CD14-positive monocyte (primary cell): ENCODE measurements around the gene WDR20. TPM values are rescaled to one million over a fixed set of nuclear protein-coding genes. Genes with fewer than 3 reads are reported as not detected.
A peak's percentile ranks its signal among the peaks of the same experiment; 100 is the strongest.

Experiments
- DNase-seq, 3 donors: peaks; one replicate each; pipeline ENCODE4 v3.0.0-alpha.2; 2011 to 2022
- H2AFZ ChIP-seq: 2 replicates; pipeline ENCODE4 v1.6.0; 2012; ENCODE audit warnings: mild to moderate bottlenecking, low read depth, low read length, inconsistent platforms; ENCODE audit not compliant: insufficient read depth, poor library complexity, severe bottlenecking
- H3K27ac ChIP-seq, 2 donors: 1 replicate in 1 of 2; 2 replicates in 1 of 2; pipeline ENCODE4 v1.5.1; 2012 to 2013; ENCODE audit warnings: low read length in 2 of 2, control low read depth in 1 of 2, inconsistent platforms in 1 of 2, low read depth in 1 of 2, mild to moderate bottlenecking in 1 of 2
- H3K27me3 ChIP-seq, 2 donors: one replicate each; pipeline versions ENCODE4 v1.6.0 to v1.6.1; 2011 to 2013; ENCODE audit warnings: low read length in 2 of 2; ENCODE audit not compliant: control insufficient read depth in 2 of 2, insufficient read depth in 2 of 2
- H3K36me3 ChIP-seq, 2 donors: replicated peaks in 1 of 2; 1 replicate in 1 of 2; 2 replicates in 1 of 2; pipeline versions ENCODE4 v1.5.1 to v1.6.1; 2012 to 2013; ENCODE audit warnings: low read length in 2 of 2, control low read depth in 1 of 2, inconsistent platforms in 1 of 2, mild to moderate bottlenecking in 1 of 2; ENCODE audit not compliant: insufficient read depth in 2 of 2, control insufficient read depth in 1 of 2
- H3K4me1 ChIP-seq, 2 donors: 1 replicate in 1 of 2; 2 replicates in 1 of 2; pipeline versions ENCODE4 v1.5.1 to v1.6.1; 2012 to 2013; ENCODE audit warnings: low read length in 2 of 2, control low read depth in 1 of 2, inconsistent platforms in 1 of 2, mild to moderate bottlenecking in 1 of 2, moderate library complexity in 1 of 2; ENCODE audit not compliant: insufficient read depth in 2 of 2, control insufficient read depth in 1 of 2
- H3K4me2 ChIP-seq: replicated peaks from 2 replicates; pipeline ENCODE3; 2012; ENCODE audit warnings: low read length, moderate library complexity, mild to moderate bottlenecking; ENCODE audit not compliant: poor library complexity, severe bottlenecking; ENCODE audit errors: extremely low read depth
- H3K4me3 ChIP-seq, 3 experiments: fragments of 200-600 bp in 1 of 3; sonication (generic) in 1 of 3; replicated peaks in 1 of 3; 1 replicate in 2 of 3; 2 replicates in 1 of 3; pipeline ENCODE4 v1.5.1; 2011 to 2013; ENCODE audit warnings: low read length in 3 of 3, mild to moderate bottlenecking in 3 of 3, control low read depth in 2 of 3, low read depth in 2 of 3, inconsistent platforms in 1 of 3, moderate library complexity in 1 of 3
- H3K79me2 ChIP-seq: 2 replicates; pipeline ENCODE4 v1.6.0; 2012; ENCODE audit warnings: mild to moderate bottlenecking, control low read depth, inconsistent platforms, low read length, moderate library complexity; ENCODE audit not compliant: insufficient read depth
- H3K9ac ChIP-seq: 2 replicates; pipeline ENCODE4 v1.6.0; 2017; ENCODE audit warnings: low read length, mild to moderate bottlenecking; ENCODE audit not compliant: insufficient read depth, poor library complexity, severe bottlenecking
- H3K9me3 ChIP-seq, 2 donors: replicated peaks in 1 of 2; 1 replicate in 1 of 2; 2 replicates in 1 of 2; pipeline versions ENCODE4 v1.5.1 to v1.6.1; 2012 to 2013; ENCODE audit warnings: low read length in 2 of 2, control low read depth in 1 of 2; ENCODE audit not compliant: control insufficient read depth in 1 of 2, insufficient read depth in 1 of 2
- H4K20me1 ChIP-seq: 2 replicates; pipeline ENCODE4 v1.6.0; 2012; ENCODE audit warnings: mild to moderate bottlenecking, low read length, control low read depth, moderate library complexity; ENCODE audit not compliant: insufficient read depth
- H3K27ac Mint-ChIP-seq, 7 donors: one replicate each; pipeline ENCODE4 v1.8.0; 2020; ENCODE audit warnings: mild to moderate bottlenecking in 7 of 7, mixed read lengths in 7 of 7, moderate library complexity in 6 of 7, inconsistent platforms in 2 of 7
- H3K27me3 Mint-ChIP-seq, 3 donors: one replicate each; pipeline ENCODE4 v1.8.0; 2021 to 2022; ENCODE audit warnings: low read depth in 3 of 3, mild to moderate bottlenecking in 3 of 3, mixed read lengths in 3 of 3, moderate library complexity in 3 of 3, inconsistent platforms in 1 of 3
- H3K36me3 Mint-ChIP-seq, 2 donors: one replicate each; pipeline ENCODE4 v1.8.0; 2020; ENCODE audit warnings: mixed read lengths in 2 of 2, inconsistent platforms in 1 of 2, mild to moderate bottlenecking in 1 of 2
- H3K4me1 Mint-ChIP-seq: one replicate; pipeline ENCODE4 v1.8.0; 2020; ENCODE audit warnings: mild to moderate bottlenecking, mixed read lengths
- H3K4me3 Mint-ChIP-seq, 2 donors: one replicate each; pipeline ENCODE4 v1.8.0; 2020; ENCODE audit warnings: mild to moderate bottlenecking in 2 of 2, mixed read lengths in 2 of 2, moderate library complexity in 1 of 2
- H3K9me3 Mint-ChIP-seq, 7 donors: one replicate each; pipeline ENCODE4 v1.8.0; 2020 to 2022; ENCODE audit warnings: mixed read lengths in 7 of 7, mild to moderate bottlenecking in 6 of 7, moderate library complexity in 6 of 7, inconsistent platforms in 2 of 7
- WGBS: methylation state at CpG from one replicate; pipeline ENCODE4 v1.1.5; 2013; ENCODE audit warnings: missing lambda C conversion rate; ENCODE audit not compliant: insufficient coverage; 5-methylcytosine and 5-hydroxymethylcytosine counted together
- intact Hi-C, 2 donors: fragments of 100-400 bp; cut with micrococcal nuclease; formaldehyde crosslinking; loops; one replicate each; pipeline versions ENCODE4 v1.15.0 to v1.15.1; 2023
- polyA plus RNA-seq, 3 donors: library from polyadenylated mRNA; depleted of rRNA in 1 of 3; unstranded in 2 of 3; stranded (reverse) in 1 of 3; fragments of 300-500 nt in 2 of 3; fragments of >200 nt in 1 of 3; fragmentation: Illumina TruSeq in 2 of 3; gene quantifications; 1 replicate in 2 of 3; 2 replicates in 1 of 3; pipeline ENCODE4 v1.2.3, GENCODE V29; 2012 to 2021
- TF ChIP-seq, protein P1 (sequence below): fragments of 200-600 bp; IDR thresholded peaks from one replicate; pipeline ENCODE4 v1.8.0; 2022; ENCODE audit warnings: antibody characterized with exemption, mild to moderate bottlenecking

WDR20 gene
- polyA plus RNA-seq, 3 donors, result 7.4 to 13.3 (median 9.0) TPM

- no peak overlapping the region for H3K4me3 Mint-ChIP-seq
- TF ChIP-seq, protein P1, sequence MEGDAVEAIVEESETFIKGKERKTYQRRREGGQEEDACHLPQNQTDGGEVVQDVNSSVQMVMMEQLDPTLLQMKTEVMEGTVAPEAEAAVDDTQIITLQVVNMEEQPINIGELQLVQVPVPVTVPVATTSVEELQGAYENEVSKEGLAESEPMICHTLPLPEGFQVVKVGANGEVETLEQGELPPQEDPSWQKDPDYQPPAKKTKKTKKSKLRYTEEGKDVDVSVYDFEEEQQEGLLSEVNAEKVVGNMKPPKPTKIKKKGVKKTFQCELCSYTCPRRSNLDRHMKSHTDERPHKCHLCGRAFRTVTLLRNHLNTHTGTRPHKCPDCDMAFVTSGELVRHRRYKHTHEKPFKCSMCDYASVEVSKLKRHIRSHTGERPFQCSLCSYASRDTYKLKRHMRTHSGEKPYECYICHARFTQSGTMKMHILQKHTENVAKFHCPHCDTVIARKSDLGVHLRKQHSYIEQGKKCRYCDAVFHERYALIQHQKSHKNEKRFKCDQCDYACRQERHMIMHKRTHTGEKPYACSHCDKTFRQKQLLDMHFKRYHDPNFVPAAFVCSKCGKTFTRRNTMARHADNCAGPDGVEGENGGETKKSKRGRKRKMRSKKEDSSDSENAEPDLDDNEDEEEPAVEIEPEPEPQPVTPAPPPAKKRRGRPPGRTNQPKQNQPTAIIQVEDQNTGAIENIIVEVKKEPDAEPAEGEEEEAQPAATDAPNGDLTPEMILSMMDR, result no peak
- H3K79me2 ChIP-seq, result no peaks in the 10 kb centered on the region
- no peaks in the 10 kb centered on the region for H3K9me3 ChIP-seq
- H3K9me3 Mint-ChIP-seq, result no peaks in the 10 kb centered on the region
- no peak overlapping the region for H2AFZ ChIP-seq
- H3K36me3 Mint-ChIP-seq, result no peaks in the 10 kb centered on the region
- 86% methylated on average over 5 of the region's 6 CpGs for WGBS
- no peak overlapping the region for H3K9ac ChIP-seq
- no peaks in the 10 kb centered on the region for H3K36me3 ChIP-seq
- no peak overlapping the region for H3K4me3 ChIP-seq
- no peak for DNase-seq
- no peaks in the 10 kb centered on the region for H3K4me1 ChIP-seq
- peaks cover 5 to 16% (median 11%) of the 10 kb centered on the region in 3 donors for H3K27me3 Mint-ChIP-seq
- H3K27ac Mint-ChIP-seq, result no peak overlapping the region
- intact Hi-C loops, result loop anchor here (5.0 to 10.0 kb wide), 2 partner anchors 51 to 133 kb away; partner anchors contain the start of gene DYNC1H1 (in 1 of the 2)
- no peaks in the 10 kb centered on the region for H4K20me1 ChIP-seq
- no peak overlapping the region for H3K27ac ChIP-seq
- H3K27me3 ChIP-seq, result peaks cover 0 to 9% of the 10 kb centered on the region in 2 donors
- H3K4me1 Mint-ChIP-seq, result peaks cover 2% of the 10 kb centered on the region
- no peak overlapping the region for H3K4me2 ChIP-seq
Measured at GRCh38 chr14:102095231-102095870, 44.3 kb upstream of the WDR20 start.

DNA sequence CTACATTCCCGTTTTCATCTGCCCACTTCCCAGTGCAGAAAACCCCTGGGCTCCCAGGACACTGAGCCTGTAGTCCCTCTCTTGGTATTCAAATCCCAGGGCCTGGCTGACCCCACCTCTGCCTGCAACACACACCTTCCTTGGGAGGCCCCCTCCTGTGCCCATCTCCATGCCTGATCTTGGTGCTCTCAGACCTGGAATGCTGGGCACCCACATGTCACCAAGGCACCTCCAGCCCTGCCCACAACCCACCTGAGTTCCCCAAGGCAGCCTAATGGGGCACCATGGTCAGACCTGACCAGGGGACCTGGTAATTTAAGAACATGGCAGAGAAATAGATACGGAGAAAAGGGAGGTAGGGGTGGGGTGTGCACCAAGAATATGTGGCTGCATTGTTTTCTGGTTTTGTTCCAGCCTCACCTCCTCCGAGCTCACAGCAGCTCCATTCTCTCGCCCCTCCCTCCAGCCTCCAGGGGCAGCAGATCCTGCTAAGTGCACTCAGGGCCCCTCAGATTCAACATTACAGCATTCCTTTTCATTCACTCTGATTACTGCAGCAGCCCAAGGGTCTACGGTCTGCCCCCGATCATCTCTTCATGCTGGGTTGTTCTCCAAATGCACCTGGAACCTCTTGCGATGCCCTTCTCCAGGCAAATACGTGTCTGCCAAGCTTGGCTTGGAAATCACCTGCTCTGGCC is 43.7 kb upstream of the WDR20 start:
- WGBS, result 75% methylated on average over 5 of the region's 8 CpGs
- TF ChIP-seq, protein P1, result no peak
- Histone ChIP-seq H3K9ac (no peak overlapping the region), H3K4me3 (no peak overlapping the region), H3K4me2 (no peak overlapping the region), H3K79me2 (no peaks in the 10 kb centered on the region), H3K36me3 (no peaks in the 10 kb centered on the region), H3K27me3 (peaks cover 0 to 9% of the 10 kb centered on the region in 2 donors), H2AFZ (no peak overlapping the region), H3K9me3 (no peaks in the 10 kb centered on the region), H4K20me1 (no peaks in the 10 kb centered on the region), H3K4me1 (no peaks in the 10 kb centered on the region), H3K27ac (no peak overlapping the region)
- Mint-ChIP-seq H3K4me3 (no peak overlapping the region), H3K4me1 (peaks cover 2% of the 10 kb centered on the region), H3K27ac (peak overlapping the region in 1 of 7 donors; percentile 4), H3K36me3 (no peaks in the 10 kb centered on the region), H3K27me3 (peaks cover 5 to 16% (median 10%) of the 10 kb centered on the region in 3 donors), H3K9me3 (no peaks in the 10 kb centered on the region)
- intact Hi-C loops, result loop anchor here (2.0 to 10.0 kb wide), 3 partner anchors 33 to 134 kb away; partner anchors contain the start of gene DYNC1H1 (in 1 of the 2)
- DNase-seq, result no peak
